Lower leg skin (tissue), 3 donors: Measurements from ENCODE around the gene ZNF710.

Experiments
- CTCF ChIP-seq, 3 donors: fragments of 450-650 bp; IDR thresholded peaks; one replicate each; pipeline ENCODE4 v1.5.1; 2016; ENCODE audit warnings: antibody characterized with exemption in 3 of 3, mild to moderate bottlenecking in 3 of 3, moderate library complexity in 2 of 3
- POLR2A ChIP-seq, 2 donors: fragments of 450-650 bp; IDR thresholded peaks; one replicate each; pipeline ENCODE4 v1.6.1; 2016 to 2017; ENCODE audit warnings: antibody characterized with exemption in 2 of 2, mild to moderate bottlenecking in 1 of 2, moderate library complexity in 1 of 2

- no peak for TF ChIP-seq CTCF (IDR thresholded peaks at IDR 0.05)
- no peak for TF ChIP-seq POLR2A (IDR thresholded peaks at IDR 0.05)
Measured at GRCh38 chr15:90030376-90030775, 29.3 kb downstream of the ZNF710 start.
